H1 (cell line): ENCODE data around the gene AP3D1. TPM values are rescaled to one million over a fixed set of nuclear protein-coding genes. Genes with fewer than 3 reads are reported as not detected.

Source experiments
- CTCF ChIA-PET: fragments of 300-600 bp; sonication (Branson Sonifier 250); formaldehyde crosslinking; loops from one replicate; lab custom pipeline; 2021; ENCODE audit not compliant: partially characterized antibody; lab: Charles Lee
- POLR2A ChIA-PET: fragments of 300-600 bp; sonication (Branson Sonifier 250); formaldehyde crosslinking; loops from one replicate; lab custom pipeline; 2021; ENCODE audit warnings: inconsistent platforms; ENCODE audit not compliant: partially characterized antibody; lab: Charles Lee
- DNase-seq, 2 experiments: peaks; one replicate each; pipeline versions ENCODE4 v3.0.0 to v3.0.0-alpha.2; 2010 to 2022; ENCODE audit warnings: low spot score in 2 of 2, low read depth in 1 of 2, mixed read lengths in 1 of 2
- FAIRE-seq: peaks from 2 replicates; lab custom pipeline; 2011; peaks lifted over from hg19 to GRCh38; lab: Jason Lieb, UNC
- H2AFZ ChIP-seq: 2 replicates; pipeline ENCODE4 v1.8.1; 2012; ENCODE audit warnings: low read length, inconsistent platforms
- H2AK5ac ChIP-seq: 2 replicates; pipeline ENCODE4 v1.6.1; 2013; ENCODE audit warnings: low read depth, low read length
- H2BK120ac ChIP-seq: replicated peaks from 2 replicates; pipeline ENCODE3; 2013; ENCODE audit warnings: low read depth, low read length, inconsistent platforms
- H2BK12ac ChIP-seq: 2 replicates; pipeline ENCODE4 v1.6.1; 2013; ENCODE audit warnings: low read depth, low read length
- H2BK15ac ChIP-seq: 2 replicates; pipeline ENCODE4 v1.6.1; 2013; ENCODE audit warnings: low read length
- H2BK20ac ChIP-seq: 2 replicates; pipeline ENCODE4 v1.6.1; 2013; ENCODE audit warnings: low read length
- H2BK5ac ChIP-seq: 2 replicates; pipeline ENCODE4 v1.6.1; 2013; ENCODE audit warnings: low read depth, low read length
- H3K14ac ChIP-seq: 2 replicates; pipeline ENCODE4 v1.6.1; 2013; ENCODE audit warnings: inconsistent platforms; ENCODE audit not compliant: insufficient read length
- H3K18ac ChIP-seq: 2 replicates; pipeline ENCODE4 v1.6.1; 2013; ENCODE audit warnings: low read length; ENCODE audit errors: extremely low read depth
- H3K23ac ChIP-seq: 2 replicates; pipeline ENCODE4 v1.6.1; 2013; ENCODE audit warnings: inconsistent platforms; ENCODE audit not compliant: insufficient read length
- H3K23me2 ChIP-seq: 2 replicates; pipeline ENCODE4 v1.6.1; 2013; ENCODE audit warnings: low read depth, low read length
- H3K27ac ChIP-seq: 2 replicates; pipeline ENCODE4 v1.6.1; 2011; ENCODE audit warnings: low read depth, low read length, inconsistent platforms
- H3K27me3 ChIP-seq, 4 experiments: replicated peaks in 1 of 4; 1 replicate in 1 of 4; 2 replicates in 3 of 4; pipeline versions ENCODE4 v1.6.1 to v1.8.1; 2011 to 2013; ENCODE audit warnings: low read length in 3 of 4, mild to moderate bottlenecking in 3 of 4, inconsistent platforms in 2 of 4, mixed read lengths in 2 of 4, moderate library complexity in 1 of 4; ENCODE audit not compliant: control insufficient read depth in 3 of 4, insufficient read depth in 3 of 4; ENCODE audit errors: extremely low read depth in 1 of 4
- H3K36me3 ChIP-seq, 4 experiments: 2 replicates each; pipeline versions ENCODE4 v1.6.1 to v1.8.1; 2011 to 2013; ENCODE audit warnings: mild to moderate bottlenecking in 4 of 4, low read length in 3 of 4, moderate library complexity in 2 of 4, control low read depth in 1 of 4, inconsistent platforms in 1 of 4; ENCODE audit not compliant: insufficient read depth in 4 of 4, control insufficient read depth in 2 of 4
- H3K4ac ChIP-seq: replicated peaks from 2 replicates; pipeline ENCODE3; 2013; ENCODE audit warnings: low read length, low read depth, mixed read lengths, inconsistent platforms; ENCODE audit not compliant: insufficient read length
- H3K4me1 ChIP-seq, 4 experiments: replicated peaks in 1 of 4; 1 replicate in 1 of 4; 2 replicates in 3 of 4; pipeline versions ENCODE4 v1.6.1 to v1.8.1; 2011 to 2013; ENCODE audit warnings: low read length in 3 of 4, inconsistent platforms in 2 of 4, mixed read lengths in 1 of 4; ENCODE audit not compliant: insufficient read depth in 4 of 4, control insufficient read depth in 3 of 4
- H3K4me2 ChIP-seq, 2 experiments: 2 replicates each; pipeline versions ENCODE4 v1.6.1 to v1.8.1; 2011 to 2013; ENCODE audit warnings: low read depth in 2 of 2, low read length in 2 of 2, control low read depth in 1 of 2, inconsistent platforms in 1 of 2, mild to moderate bottlenecking in 1 of 2; ENCODE audit not compliant: insufficient read depth in 1 of 2
- H3K4me3 ChIP-seq, 4 experiments: fragments of 200-600, 300-600 bp in 1 of 4; sonication (generic), shearing (Covaris generic), sonication (Bioruptor Twin) in 1 of 4; 2 replicates each; pipeline versions ENCODE4 v1.5.1 to v1.8.1; 2011 to 2016; ENCODE audit warnings: low read length in 4 of 4, low read depth in 3 of 4, control low read depth in 2 of 4, inconsistent platforms in 2 of 4, mild to moderate bottlenecking in 2 of 4, mixed read lengths in 1 of 4, moderate library complexity in 1 of 4; ENCODE audit not compliant: insufficient read depth in 2 of 4; ENCODE audit errors: extremely low read depth in 1 of 4
- H3K56ac ChIP-seq: replicated peaks from 2 replicates; pipeline ENCODE3; 2013; ENCODE audit warnings: low read depth, mild to moderate bottlenecking, mixed read lengths, low read length, inconsistent platforms; ENCODE audit not compliant: insufficient read length
- H3K79me1 ChIP-seq: 2 replicates; pipeline ENCODE4 v1.6.1; 2013; ENCODE audit warnings: low read depth, low read length, control low read depth
- H3K79me2 ChIP-seq, 2 experiments: 2 replicates each; pipeline versions ENCODE4 v1.6.1 to v1.8.1; 2012 to 2013; ENCODE audit warnings: low read length in 2 of 2, mild to moderate bottlenecking in 2 of 2, inconsistent platforms in 1 of 2; ENCODE audit not compliant: insufficient read depth in 2 of 2, control insufficient read depth in 1 of 2
- H3K9ac ChIP-seq, 4 experiments: replicated peaks in 1 of 4; 1 replicate in 1 of 4; 2 replicates in 3 of 4; pipeline versions ENCODE4 v1.6.1 to v1.8.1; 2011 to 2013; ENCODE audit warnings: low read depth in 3 of 4, low read length in 3 of 4, control low read depth in 2 of 4, mild to moderate bottlenecking in 2 of 4, moderate library complexity in 2 of 4, inconsistent platforms in 1 of 4; ENCODE audit errors: extremely low read depth in 1 of 4
- H3K9me3 ChIP-seq, 2 experiments: 2 replicates each; pipeline versions ENCODE4 v1.6.1 to v1.8.1; 2012 to 2013; ENCODE audit warnings: mild to moderate bottlenecking in 2 of 2, moderate library complexity in 2 of 2, control low read depth in 1 of 2, inconsistent platforms in 1 of 2, low read depth in 1 of 2, low read length in 1 of 2, mixed read lengths in 1 of 2; ENCODE audit not compliant: insufficient read depth in 2 of 2
- H4K20me1 ChIP-seq, 2 experiments: replicated peaks in 1 of 2; 2 replicates each; pipeline versions ENCODE3 to v1.8.1; 2011 to 2013; ENCODE audit warnings: inconsistent platforms in 2 of 2, low read length in 2 of 2, mild to moderate bottlenecking in 1 of 2; ENCODE audit not compliant: insufficient read depth in 2 of 2, control insufficient read depth in 1 of 2
- H4K5ac ChIP-seq: 2 replicates; pipeline ENCODE4 v1.6.1; 2013; ENCODE audit warnings: low read length, low read depth, mixed read lengths, inconsistent platforms; ENCODE audit not compliant: insufficient read length
- H4K8ac ChIP-seq: 2 replicates; pipeline ENCODE4 v1.8.0; 2013; ENCODE audit warnings: mild to moderate bottlenecking, moderate library complexity, low read length, inconsistent platforms; ENCODE audit not compliant: insufficient read depth; ENCODE audit errors: extremely low read depth
- H4K91ac ChIP-seq: replicated peaks from 2 replicates; pipeline ENCODE3; 2013; ENCODE audit warnings: low read length, mixed read lengths, inconsistent platforms; ENCODE audit not compliant: insufficient read length
- CTBP2 ChIP-seq: IDR thresholded peaks from 2 replicates; pipeline ENCODE4 v1.7.0; 2011; ENCODE audit warnings: borderline replicate concordance, mild to moderate bottlenecking, moderate library complexity, mixed read lengths, low read length; ENCODE audit not compliant: insufficient read depth, insufficient read length
- TCF12 ChIP-seq: IDR thresholded peaks from 2 replicates; pipeline ENCODE4 v1.6.1; 2011; ENCODE audit warnings: low read depth, mild to moderate bottlenecking, low read length
- WGBS, 2 experiments: shearing (Covaris generic) in 1 of 2; methylation state at CpG; one replicate each; pipeline versions ENCODE4 v1.1.6 to v1.1.7; 2013 to 2015; ENCODE audit warnings: low lambda C conversion rate in 2 of 2, mixed read lengths in 2 of 2, inconsistent platforms in 1 of 2, low coverage in 1 of 2, missing lambda C conversion rate in 1 of 2; ENCODE audit not compliant: insufficient replicate concordance in 2 of 2, insufficient coverage in 1 of 2, insufficient read length in 1 of 2; ENCODE audit errors: extremely low coverage in 1 of 2, missing lambda C conversion rate in 1 of 2; 5-methylcytosine and 5-hydroxymethylcytosine counted together
- polyA plus RNA-seq, 7 experiments: library from polyadenylated mRNA; depleted of rRNA in 3 of 7; stranded (reverse) in 5 of 7; unstranded in 2 of 7; fragments of >200 nt in 5 of 7; fragments of 200-250 nt in 2 of 7; gene quantifications; 1 replicate in 5 of 7; 2 replicates in 1 of 7; 4 replicates in 1 of 7; pipeline versions ENCODE4 v1.2.1 to v1.2.3, GENCODE V29; 2011 to 2013; ENCODE audit warnings: missing spikeins in 2 of 7, mixed read lengths in 2 of 7
- total RNA-seq: library from RNA; stranded (reverse); fragmentation: NEBNext Ultra II Directional; extraction: Animal tissue kit (Norgen Biotek cat#: 25700); gene quantifications from 2 replicates; pipeline ENCODE4 v1.2.1, GENCODE V29; 2021
- TF ChIP-seq, protein P1 (sequence below): IDR thresholded peaks from 2 replicates; pipeline ENCODE4 v1.6.1; 2012; ENCODE audit warnings: low read length, inconsistent platforms
- TF ChIP-seq, protein P2 (sequence below): IDR thresholded peaks from 2 replicates; pipeline ENCODE4 v1.6.1; 2011; ENCODE audit warnings: low read depth, mild to moderate bottlenecking, low read length; ENCODE audit not compliant: insufficient read depth

The AP3D1 gene
- total and polyA plus RNA-seq, 2 of the 8 experiments (the other 6 are each of a cell fraction or from before 2014, with no cell fraction given): 161 to 174 TPM

DNA sequence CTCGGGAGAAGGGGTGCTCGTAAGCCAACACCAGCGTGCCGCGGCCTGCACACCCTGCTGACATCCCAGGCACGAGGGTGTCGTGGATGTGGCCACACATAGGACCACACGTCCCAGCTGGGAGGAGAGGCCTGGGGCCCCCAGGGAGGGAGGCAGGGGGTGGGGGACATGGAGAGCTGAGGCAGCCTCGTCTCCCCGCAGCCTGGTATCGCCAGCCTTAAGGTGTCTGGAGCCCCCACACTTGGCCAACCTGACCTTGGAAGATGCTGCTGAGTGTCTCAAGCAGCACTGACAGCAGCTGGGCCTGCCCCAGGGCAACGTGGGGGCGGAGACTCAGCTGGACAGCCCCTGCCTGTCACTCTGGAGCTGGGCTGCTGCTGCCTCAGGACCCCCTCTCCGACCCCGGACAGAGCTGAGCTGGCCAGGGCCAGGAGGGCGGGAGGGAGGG, 52.3 kb downstream of the AP3D1 start:
- H2AK5ac ChIP-seq: no peak overlapping the region
- no peak overlapping the region for H4K5ac ChIP-seq
- peaks cover 8% of the 10 kb centered on the region; the same call in 1 of the 2 replicates for H3K23me2 ChIP-seq
- no peaks in the 10 kb centered on the region for H3K9me3 ChIP-seq
- TF ChIP-seq CTBP2 (no peak), TCF12 (no peak)
- TF ChIP-seq, protein P1, sequence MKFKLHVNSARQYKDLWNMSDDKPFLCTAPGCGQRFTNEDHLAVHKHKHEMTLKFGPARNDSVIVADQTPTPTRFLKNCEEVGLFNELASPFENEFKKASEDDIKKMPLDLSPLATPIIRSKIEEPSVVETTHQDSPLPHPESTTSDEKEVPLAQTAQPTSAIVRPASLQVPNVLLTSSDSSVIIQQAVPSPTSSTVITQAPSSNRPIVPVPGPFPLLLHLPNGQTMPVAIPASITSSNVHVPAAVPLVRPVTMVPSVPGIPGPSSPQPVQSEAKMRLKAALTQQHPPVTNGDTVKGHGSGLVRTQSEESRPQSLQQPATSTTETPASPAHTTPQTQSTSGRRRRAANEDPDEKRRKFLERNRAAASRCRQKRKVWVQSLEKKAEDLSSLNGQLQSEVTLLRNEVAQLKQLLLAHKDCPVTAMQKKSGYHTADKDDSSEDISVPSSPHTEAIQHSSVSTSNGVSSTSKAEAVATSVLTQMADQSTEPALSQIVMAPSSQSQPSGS: no peak
- TF ChIP-seq, protein P2, sequence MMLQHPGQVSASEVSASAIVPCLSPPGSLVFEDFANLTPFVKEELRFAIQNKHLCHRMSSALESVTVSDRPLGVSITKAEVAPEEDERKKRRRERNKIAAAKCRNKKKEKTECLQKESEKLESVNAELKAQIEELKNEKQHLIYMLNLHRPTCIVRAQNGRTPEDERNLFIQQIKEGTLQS: no peak
- H3K27ac ChIP-seq: no peak overlapping the region
- CTCF ChIA-PET: interaction anchor here (0.6 to 1.3 kb wide), 6 partner anchors 12 to 168 kb away, joined by 3 to 5 read pairs (median 3); no protein-coding TSS in a partner anchor
- H3K27me3 ChIP-seq: no peaks in the 10 kb centered on the region
- no peak overlapping the region for H2BK15ac ChIP-seq
- no peak overlapping the region for H4K8ac ChIP-seq
- WGBS, 2 experiments: 93% methylated on average over 10 of the region's 16 CpGs; no CpG with 5 or more reads in 1 of the 2 experiments
- H3K36me3 ChIP-seq: peaks cover 13 to 32% (median 28%) of the 10 kb centered on the region in 4 experiments
- peaks cover 12 to 29% of the 10 kb centered on the region in 2 experiments for H4K20me1 ChIP-seq
- H3K4me3 ChIP-seq: no peak overlapping the region
- no peak overlapping the region for H2AFZ ChIP-seq
- no peak overlapping the region for H3K14ac ChIP-seq
- H3K79me1 ChIP-seq: peaks cover 6% of the 10 kb centered on the region
- H3K4me2 ChIP-seq: no peak overlapping the region
- no peak overlapping the region for H2BK120ac ChIP-seq
- H3K9ac ChIP-seq: no peak overlapping the region; a peak in 1 of 7 replicates
- peaks cover 0 to 6% of the 10 kb centered on the region in 2 experiments; a peak in 2 of 4 replicates for H3K79me2 ChIP-seq
- no peak overlapping the region for H2BK20ac ChIP-seq
- H4K91ac ChIP-seq: no peak overlapping the region
- DNase-seq (no peak), FAIRE-seq (no peak)
- H3K4me1 ChIP-seq: peaks cover 0 to 3% (median 1%) of the 10 kb centered on the region in 4 experiments; a peak in 4 of 7 replicates
- no peak overlapping the region for H2BK12ac ChIP-seq
- POLR2A ChIA-PET: interaction anchor here (0.6 to 1.1 kb wide), 6 partner anchors 9 to 176 kb away, joined by 3 to 4 read pairs (median 3); no protein-coding TSS in a partner anchor
- H3K4ac ChIP-seq: no peak overlapping the region
- no peak overlapping the region for H3K18ac ChIP-seq
- H3K23ac ChIP-seq: no peak overlapping the region
- no peak overlapping the region for H3K56ac ChIP-seq
- H2BK5ac ChIP-seq: no peak overlapping the region
